Right ventricle myocardium inferior (tissue), 1 donor: Measurements from ENCODE around the gene TRIM59. TPM values are rescaled to one million over a fixed set of nuclear protein-coding genes. Genes with fewer than 3 reads are reported as not detected.

Experiments used
- ATAC-seq: fragments of 200-7000 bp; cut with Tn5 transposase; one replicate; pipeline ENCODE4 v1.9.1; 2020; ENCODE audit warnings: mild to moderate bottlenecking, moderate library complexity
- DNase-seq: peaks from one replicate; pipeline ENCODE4 v3.0.0; 2021; ENCODE audit errors: missing footprints
- intact Hi-C: fragments of 100-400 bp; cut with DNase I; formaldehyde crosslinking; loops from one replicate; pipeline ENCODE4 v1.11.0; 2022
- total RNA-seq: library from RNA; stranded (reverse); fragmentation: NEBNext Ultra II Directional; extraction: Animal tissue kit (Norgen Biotek cat#: 25700); gene quantifications from one replicate; pipeline ENCODE4 v1.2.1, GENCODE V29; 2021
- donor health status: DM: no; HTN: yes; CAD: no; lungs with severe emphysema.

TRIM59 gene
- total RNA-seq, 1 donor from 2014 or later = 0.73 TPM

- intact Hi-C loops = loop anchor here (2.0 to 5.0 kb wide), 2 partner anchors 251 to 381 kb away; no protein-coding TSS in a partner anchor
- ATAC-seq = peak; percentile 42
- no peak for DNase-seq
These were observed 35.9 kb downstream of the TRIM59 start for GRCh38 chr3:160413613-160414248.

GRCh38 chr3:160412477-160412876 is 37.1 kb downstream of the TRIM59 start:
- intact Hi-C loops = loop anchor here (2.0 to 5.0 kb wide), 2 partner anchors 250 to 380 kb away; no protein-coding TSS in a partner anchor
- no peak for ATAC-seq
- no peak for DNase-seq

DNA sequence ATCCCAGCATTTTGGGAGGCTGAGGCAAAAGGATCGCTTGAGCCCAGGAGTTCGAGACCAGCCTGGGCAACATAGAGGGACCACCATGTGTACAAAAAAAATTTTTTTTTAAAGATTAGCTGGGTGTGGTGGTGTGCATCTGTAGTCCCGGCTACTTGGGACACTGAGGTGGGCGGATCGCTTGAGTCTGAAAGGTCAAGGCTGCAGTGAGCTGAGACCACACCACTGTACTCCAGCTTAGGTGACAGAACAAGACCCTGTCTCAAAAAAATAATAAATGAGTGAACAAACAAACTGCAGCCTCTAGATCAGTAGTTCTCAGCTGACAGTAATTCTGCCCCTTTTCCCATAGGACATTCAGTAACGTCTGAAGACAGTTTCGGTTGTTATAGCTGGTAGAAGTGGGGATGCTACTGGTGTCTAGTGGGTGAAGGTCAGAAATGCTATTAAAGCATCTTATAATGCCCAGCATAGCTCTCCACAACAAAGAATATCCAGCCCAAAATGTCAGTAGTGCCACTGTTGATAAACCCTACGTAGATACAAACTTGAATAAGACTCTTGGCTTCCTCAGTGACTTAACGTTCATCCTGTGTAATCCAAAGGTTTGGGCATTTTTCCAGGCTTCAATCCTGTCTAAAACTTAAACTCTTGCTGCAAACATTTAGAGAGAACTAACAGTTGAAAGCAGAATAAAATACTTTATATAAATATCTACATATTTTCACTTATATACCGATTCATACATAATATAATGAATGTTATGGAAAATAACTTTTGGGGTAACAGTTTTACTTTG is 39.6 kb downstream of the TRIM59 start:
- intact Hi-C loops = loop anchor here (5.0 kb wide), 1 partner anchor 248 kb away; no protein-coding TSS in a partner anchor
- ATAC-seq = no peak

GRCh38 chr3:160403796-160404470 is 45.7 kb downstream of the TRIM59 start:
- no peak for ATAC-seq
- no peak for DNase-seq
- intact Hi-C loops = no loop called here

More for the DNA sequence above, 39.6 kb downstream of the TRIM59 start:
- DNase-seq = no peak

GRCh38 chr3:160403028-160403545 is 46.5 kb downstream of the TRIM59 start:
- ATAC-seq (no peak), DNase-seq (no peak)
- intact Hi-C loops = no loop called here

DNA sequence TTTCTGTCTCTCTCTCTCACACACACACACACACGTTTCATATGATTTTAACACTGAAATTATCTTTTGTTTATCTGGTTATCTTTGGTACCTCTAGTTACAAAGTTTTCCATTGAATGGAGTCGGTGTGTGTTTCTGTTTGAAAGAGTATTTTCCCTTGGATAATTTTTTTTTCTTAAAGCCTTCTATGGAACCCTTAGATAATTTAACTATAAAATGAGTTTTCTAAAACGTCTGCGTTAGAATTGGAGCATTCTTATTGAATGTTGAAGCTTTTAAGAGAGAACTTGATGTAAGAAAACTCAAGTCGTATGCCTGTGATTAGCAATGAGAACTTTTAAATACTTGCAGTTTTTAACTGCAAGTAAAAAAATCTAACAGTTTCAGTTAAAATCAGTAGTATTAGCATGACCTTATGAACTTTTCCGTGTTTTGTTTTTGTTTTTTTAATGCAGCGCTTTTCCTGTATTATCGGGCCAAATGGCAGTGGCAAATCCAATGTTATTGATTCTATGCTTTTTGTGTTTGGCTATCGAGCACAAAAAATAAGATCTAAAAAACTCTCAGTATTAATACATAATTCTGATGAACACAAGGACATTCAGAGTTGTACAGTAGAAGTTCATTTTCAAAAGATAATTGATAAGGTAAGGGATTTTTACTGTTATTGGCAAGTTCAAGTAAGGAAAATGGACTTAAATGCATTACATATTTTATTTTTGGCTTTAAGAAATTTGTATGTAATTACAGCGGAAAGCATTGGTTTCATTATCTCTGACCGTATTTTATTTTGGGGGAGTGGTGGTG is 47.2 kb downstream of the TRIM59 start:
- DNase-seq (no peak), ATAC-seq (no peak)
- intact Hi-C loops = no loop called here

DNA sequence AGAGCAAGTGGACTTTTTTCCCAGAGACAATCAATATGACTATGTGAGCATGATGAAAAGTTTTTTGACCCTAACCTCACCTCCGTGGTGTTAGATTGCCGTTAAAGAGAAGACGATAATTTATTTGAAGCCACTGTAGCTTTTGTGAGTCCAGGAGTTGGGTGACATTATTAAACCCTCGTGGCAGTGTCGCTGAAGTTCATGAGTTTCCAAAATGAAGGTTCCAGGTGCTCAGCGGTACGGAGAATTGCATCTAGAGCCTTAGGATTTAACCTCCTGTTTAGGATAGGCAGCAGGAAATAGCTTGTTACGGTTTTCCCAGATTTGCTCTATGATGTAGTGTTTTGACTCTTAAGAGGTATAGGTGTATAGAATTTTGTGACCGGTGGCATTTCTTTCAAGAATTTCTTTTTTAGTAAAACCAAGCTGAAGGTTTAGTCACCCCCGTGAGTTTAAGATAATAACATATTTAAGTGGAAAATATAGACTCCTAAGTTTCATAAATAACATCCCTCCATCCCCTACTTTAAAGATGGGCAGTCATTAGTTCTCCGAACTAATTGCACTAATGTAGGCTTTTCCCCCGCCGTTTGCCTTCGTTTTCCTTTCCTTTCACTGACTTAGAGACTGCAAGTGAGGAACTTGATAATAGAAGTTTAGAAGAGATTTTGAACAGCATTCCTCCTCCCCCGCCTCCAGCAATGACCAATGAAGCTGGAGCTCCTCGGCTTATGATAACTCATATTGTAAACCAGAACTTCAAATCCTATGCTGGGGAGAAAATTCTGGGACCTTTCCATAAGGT is 48.1 kb downstream of the TRIM59 start:
- ATAC-seq (no peak), DNase-seq (no peak)
- intact Hi-C loops = no loop called here

- ATAC-seq = no peak
- intact Hi-C loops = no loop called here
- DNase-seq = peak; percentile 68
These were observed 48.9 kb downstream of the TRIM59 start for GRCh38 chr3:160400702-160401150.

- DNase-seq (peak; percentile 81), ATAC-seq (peak; percentile 3)
- intact Hi-C loops = no loop called here
These were observed 49.4 kb downstream of the TRIM59 start for GRCh38 chr3:160400030-160400701.

GRCh38 chr3:160399125-160400029 is 50.2 kb downstream of the TRIM59 start, which contains the start of the genes IFT80 and SMC4:
IFT80 (minus strand) TSS chr3:160399225; CDS start chr3:160384600, 14,625 bp downstream.
SMC4 (plus strand) TSS chr3:160399650; CDS start chr3:160400827, 1,177 bp downstream.
- intact Hi-C loops = no loop called here
- DNase-seq = peak; percentile 97
- peak; percentile 99 for ATAC-seq

DNA sequence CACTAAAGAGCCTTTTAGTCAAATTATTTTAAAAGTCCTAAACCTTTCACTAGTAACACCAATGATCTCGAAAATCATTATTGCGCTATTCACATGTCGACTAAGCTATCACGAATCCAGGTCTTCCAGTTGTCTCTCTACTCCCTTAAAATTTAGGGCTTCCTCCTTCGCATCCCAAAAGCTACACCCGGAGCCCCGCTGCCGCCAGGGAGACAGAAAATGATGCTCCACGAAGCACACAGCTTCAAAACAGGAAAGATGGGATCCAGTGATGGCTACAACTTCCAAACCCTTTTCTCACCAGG is 50.8 kb downstream of the TRIM59 start:
- ATAC-seq (no peak), DNase-seq (no peak)
- intact Hi-C loops = no loop called here

GRCh38 chr3:160395297-160395696 is 54.3 kb downstream of the TRIM59 start:
- ATAC-seq = no peak
- intact Hi-C loops = no loop called here
- DNase-seq = no peak

DNA sequence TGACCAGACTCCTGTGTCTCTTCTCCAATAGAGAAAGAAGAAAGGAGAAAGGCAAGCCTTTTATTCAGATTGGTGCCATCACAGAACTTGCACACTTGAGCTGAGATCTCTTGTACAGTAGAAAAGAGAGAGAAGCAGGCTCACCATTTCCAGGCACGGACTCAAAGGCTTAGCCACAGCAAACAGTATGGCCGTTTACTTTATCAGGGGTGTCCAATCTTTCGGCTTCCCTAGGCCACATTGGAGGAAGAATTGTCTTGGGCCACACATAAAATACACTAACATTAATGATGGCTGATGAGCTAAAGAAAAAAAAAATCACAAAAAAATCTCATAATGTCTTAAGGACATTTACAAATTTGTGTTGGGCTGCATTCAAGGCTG is 55.6 kb downstream of the TRIM59 start:
- intact Hi-C loops = no loop called here
- no peak for ATAC-seq
- DNase-seq = no peak

GRCh38 chr3:160393346-160394008 is 56.1 kb downstream of the TRIM59 start:
- no peak for ATAC-seq
- no peak for DNase-seq
- intact Hi-C loops = no loop called here

GRCh38 chr3:160392798-160393197 is 56.8 kb downstream of the TRIM59 start:
- DNase-seq (no peak), ATAC-seq (no peak)
- intact Hi-C loops = no loop called here
